SHP77 (cell line): ENCODE data around the gene SHQ1.
A peak's percentile ranks its signal among the peaks of the same experiment; 100 is the strongest.
"Not testable (repeated sequence)": the region's sequence is repeated elsewhere in the genome, so short reads cannot be mapped to it uniquely, and the experiment has no call there.

Experiments used
- DNase-seq, 2 experiments: peaks; one replicate each; lab custom pipeline; 2025; lab: John Stamatoyannopoulos, UW

SHQ1 gene

DNA sequence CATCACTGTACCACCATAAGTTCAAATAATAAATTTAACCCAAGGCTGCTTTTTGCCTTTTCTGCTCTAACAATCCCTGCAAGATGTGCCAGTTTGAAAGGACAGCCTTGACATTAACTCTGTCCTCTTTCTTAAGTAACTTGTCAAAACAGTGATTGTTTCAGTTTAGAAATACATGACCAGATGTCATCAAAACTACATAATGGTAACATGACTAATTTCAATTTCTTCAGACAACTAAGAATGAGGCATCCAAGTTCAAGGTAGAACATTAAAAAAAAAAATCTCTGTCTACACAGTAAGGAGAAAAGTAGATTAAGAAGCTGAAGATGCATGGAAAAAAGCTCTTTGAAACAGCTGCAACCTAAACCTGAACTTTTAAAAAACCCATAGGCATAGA, 47.4 kb downstream of the SHQ1 start:
- no peak for DNase-seq

DNA sequence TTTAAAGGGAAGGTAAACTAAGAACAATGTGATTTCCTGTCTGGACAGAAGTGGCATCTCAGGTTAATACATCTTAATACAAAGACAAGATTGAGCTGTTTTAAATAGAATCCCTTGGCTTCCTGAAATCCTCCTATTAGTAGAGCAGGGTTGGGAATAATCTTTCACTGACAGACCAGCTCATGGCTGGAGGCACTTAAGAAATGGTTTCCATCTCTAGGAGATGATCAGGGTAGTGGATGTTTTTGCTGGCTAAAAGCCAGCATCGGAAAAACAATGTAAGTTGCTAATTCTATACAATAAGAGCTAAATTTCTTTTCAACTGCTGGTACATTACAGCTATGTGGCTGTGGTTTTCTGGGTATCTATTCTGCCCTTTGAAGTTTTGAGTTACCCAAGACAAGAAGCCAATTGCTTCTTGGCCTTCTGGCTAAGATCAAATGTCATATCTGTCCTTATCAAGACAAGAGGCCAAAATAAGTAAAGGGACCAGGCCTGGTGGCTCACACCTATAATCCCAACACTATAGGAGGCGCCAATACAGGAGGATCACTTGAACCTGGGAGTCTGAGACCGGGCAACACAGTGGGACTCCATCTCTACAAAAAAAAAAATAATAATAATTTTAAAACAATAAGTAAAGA, 49.6 kb downstream of the SHQ1 start:
- no peak for DNase-seq

DNA sequence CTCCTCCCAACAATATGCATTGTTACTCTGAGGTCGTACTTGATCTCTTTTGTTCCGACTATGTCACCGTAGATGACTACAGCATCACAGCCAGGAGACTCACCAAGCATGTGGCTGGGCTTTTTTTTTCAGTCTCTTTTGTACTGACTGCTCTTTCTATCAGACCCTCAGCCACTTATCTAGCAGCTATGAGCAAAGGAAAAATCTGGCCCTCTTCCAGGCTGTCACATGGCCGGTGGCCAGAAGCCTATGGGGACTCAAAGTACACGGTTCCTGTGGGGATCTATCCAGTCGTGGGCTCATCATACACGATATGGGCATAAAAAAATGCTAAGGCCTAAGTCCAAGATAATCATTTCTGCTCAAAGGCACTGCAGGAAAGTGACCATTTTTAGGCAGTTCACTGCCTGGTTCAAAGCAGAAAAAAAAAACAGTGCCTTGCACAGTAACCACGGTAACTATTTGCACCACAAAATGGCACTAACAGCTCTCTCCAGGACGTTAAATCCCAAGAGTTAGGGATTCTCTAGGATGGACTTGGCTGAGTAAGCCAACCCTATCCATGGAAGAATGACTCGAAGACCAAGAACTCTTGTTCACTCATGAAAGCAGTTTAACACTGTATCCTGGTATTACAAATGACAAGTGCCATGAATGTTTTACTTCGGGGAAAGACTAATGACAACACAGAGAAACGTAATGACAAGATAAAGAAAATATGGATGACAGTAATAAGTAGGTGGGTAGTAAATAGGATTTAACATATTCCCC, 50.3 kb downstream of the SHQ1 start:
- DNase-seq: peak; percentile 78 to 85

DNA sequence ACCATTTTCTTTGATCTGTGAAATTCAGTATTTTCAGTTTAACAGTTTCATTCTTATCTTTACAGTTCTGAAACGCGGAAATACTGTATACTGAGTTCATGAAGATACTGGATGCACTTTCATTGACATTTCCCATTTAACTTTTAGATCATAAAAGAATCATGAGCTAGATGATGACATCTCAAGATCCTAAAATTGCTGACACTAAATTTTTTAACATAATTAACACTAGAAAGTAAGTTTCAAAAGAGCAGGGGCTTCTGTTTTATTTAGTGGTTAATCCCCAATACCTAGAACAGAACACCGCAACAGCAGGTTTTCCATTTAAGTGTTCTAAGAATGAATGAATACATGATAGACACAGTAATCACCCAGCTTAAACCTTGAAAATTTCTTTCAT, 54.2 kb downstream of the SHQ1 start:
- no peak for DNase-seq

DNA sequence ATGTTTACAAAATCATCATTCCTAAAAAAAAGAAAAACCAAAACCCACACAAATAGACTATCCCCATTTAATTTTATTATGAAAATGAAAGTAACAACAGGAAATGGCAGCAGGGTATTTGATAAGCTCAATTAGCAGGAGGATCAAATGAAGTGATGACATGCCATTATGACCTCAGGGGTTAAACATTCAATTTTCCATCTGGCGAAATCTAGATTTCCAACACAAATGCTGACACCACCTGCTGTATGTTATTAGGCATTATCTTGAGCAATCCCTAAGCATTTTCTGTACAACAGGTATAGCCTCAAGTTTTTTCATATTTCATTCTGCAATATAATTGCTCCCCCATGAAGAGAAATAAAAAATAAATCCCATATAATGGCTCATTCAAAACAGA, 57.1 kb downstream of the SHQ1 start:
- no peak for DNase-seq

DNA sequence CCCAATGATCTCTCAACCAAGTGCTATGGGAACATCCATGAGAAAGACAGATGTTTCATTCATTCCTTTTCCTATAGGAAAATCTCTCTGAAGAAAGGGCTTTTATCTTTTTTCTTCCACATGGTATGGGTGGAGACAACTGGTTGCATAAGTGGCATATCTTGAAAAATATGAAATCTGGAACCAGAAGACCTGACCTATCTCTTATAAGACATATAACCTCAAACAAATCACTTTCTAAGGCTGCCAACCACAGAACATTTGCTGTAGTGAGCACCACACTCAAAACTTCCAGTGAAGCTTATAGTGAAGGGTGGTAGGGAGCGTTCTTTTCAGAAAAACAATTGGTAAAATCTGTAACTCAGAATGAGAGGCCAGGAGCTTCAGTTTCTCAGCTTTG, 58.5 kb downstream of the SHQ1 start:
- DNase-seq: no peak

DNA sequence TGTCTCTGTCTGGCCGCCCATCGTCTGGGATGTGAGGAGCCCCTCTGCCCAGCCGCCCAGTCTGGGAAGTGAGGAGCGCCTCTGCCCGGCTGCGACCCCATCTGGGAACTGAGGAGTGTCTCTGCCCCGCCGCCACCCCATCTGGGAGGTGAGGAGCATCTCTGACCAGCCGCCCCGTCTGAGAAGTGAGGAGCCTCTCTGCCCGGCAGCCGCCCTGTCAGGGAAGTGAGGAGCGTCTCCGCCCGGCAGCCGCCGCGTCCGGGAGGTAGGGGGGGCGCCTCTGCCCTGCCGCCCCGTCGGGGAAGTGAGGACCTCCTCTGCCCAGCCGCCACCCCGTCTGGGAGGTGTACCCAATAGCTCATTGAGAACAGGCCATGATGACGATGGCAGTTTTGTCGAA, 60.0 kb downstream of the SHQ1 start:
- not testable (repeated sequence) for DNase-seq

DNA sequence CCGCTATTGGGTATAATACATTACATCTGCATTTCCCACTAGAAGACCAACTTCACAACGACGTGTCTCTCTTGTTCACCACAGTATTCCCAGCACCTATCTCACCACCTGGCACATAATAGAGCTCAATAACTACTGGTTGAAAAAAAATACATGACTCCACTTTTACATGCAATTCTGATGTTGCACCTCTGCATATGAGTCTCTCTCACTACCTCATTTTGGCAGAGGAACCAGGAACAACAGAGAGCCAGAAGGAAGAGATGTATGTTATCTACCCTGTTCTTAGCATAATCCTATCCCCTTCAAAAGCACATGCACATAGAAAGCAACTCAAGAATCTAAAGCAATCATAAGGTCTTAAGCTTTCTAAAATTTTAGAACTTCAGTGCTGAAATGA, 61.6 kb downstream of the SHQ1 start:
- no peak for DNase-seq

DNA sequence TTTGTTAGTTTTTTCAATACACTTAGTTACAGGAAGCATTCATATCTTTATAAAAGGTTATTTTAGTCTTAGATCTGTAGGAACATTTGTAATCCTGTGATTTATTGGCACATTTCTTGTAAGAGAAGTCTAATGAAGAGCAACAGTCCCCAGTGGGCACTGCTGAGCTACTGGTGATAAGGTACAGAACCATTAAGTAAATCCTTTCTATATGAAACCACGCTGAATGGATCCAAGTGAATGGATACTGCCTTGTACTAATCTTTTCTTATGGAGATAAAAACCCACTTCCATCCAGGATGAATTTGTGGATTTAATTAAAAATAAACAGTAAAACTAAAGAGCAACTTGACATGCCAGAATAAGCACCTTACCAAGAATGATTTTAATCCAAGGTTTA, 64.0 kb downstream of the SHQ1 start:
- no peak for DNase-seq

DNA sequence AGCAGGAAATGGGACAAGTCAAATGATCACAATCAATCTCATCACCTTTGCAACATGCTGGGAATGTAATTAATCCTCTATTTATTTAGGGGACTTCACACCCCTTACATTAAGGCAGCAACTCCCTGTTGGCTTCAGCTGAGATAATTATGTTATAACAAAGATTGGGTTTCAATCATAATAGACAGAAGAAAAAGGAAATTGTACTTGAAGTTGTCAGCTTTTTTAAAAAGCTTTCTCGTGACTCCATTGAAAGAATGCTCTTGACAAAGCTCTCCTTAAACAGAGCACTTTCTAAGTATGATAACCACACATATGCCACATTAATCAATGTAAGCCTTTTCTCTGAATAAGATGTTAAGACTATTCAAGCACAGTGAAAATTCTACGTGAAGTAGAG, 65.7 kb downstream of the SHQ1 start:
- DNase-seq: no peak

DNA sequence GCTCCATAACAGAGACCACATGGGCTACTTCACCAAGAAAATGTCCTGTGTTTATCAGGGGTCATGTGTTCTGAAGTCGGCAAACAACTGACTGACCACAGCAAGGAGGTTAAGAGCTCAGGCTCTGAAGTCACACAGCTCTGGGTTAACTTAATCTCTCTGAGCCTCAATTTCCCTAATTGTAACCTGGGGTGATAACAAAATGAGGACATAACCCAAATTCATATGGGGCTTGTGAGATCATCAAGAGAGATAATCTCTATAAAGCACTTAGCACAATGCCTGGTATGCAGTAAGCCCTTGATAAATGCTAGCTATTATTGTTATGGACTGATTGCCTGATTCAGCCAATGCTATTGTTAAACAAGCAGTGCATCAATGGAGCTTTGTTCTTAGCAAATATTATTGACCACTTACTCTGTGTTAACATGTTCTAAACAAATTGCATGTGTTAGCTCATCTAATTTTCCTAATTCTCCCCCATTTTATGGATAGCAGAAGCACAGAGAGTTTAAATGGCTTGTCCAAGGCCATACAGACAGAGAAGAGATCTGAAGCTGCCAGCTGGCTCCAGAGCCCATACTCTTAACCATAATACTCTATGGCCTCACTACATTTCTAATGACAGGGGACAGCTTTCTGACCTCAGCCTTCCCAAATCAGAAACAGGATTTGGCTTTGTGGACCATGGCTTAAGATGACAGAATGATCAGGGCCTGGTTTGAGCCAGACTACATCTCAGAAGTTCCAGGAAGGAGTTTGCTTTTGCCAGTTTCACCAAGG, 78.3 kb downstream of the SHQ1 start:
- no peak for DNase-seq

DNA sequence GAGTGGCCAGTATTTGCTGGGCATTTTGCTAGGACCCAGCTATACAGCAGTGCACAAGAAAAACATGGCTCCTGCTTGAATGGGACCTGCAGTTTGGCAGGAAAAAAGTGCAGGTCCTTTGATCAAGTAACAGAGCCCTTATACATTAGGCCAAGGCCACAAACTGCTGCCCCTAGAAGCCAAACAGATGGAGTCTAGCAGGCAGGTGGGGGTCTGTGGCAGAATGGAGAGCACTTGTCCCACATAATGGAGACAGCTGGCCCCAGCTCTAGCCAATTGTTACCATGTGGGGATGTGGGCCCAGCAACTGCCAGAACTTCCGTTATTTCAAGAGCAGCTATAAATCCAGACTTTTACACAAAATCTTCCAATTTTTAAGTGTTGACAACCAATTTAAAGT, 79.3 kb downstream of the SHQ1 start:
- no peak for DNase-seq

DNA sequence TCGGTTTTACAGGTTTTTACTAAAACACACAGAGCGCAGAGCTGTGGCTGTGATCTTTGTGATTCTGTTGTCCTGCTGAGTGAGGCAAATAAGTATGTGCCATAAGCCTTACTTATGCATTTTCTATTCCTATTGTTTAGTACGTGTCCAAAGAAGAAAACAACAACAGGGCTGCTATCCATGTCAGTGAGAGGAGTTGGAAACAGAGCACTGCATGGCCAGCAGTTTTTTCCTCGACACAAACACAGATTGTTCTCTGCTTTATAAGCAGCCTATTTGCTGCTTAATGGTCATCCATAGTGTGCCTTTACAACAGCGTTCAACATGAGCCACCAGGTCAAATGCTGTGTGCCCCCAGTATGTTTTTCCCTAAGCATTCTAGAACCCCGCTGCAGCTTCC, 79.8 kb downstream of the SHQ1 start:
- no peak for DNase-seq

DNA sequence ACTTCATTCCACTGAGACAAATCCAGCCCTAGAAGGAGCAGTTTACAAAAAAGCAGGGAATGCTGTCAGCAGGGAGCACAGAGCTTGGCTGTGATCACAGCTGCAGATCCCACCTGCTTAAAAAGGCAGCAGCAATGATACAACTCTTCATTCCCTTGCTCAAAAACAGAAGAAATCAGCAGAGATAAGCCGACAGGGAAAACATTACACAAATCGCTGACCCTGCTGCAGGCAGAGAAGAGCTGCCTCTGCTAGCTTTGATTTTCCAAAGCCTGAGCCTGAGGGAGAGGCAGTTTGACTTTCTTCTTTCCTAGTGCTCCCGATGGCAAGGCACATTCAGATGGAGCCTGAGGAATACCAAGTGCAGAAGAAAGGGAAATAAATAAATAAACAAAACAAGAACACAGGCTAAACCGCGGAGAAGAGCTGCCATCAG, 80.2 kb downstream of the SHQ1 start:
- DNase-seq: no peak

DNA sequence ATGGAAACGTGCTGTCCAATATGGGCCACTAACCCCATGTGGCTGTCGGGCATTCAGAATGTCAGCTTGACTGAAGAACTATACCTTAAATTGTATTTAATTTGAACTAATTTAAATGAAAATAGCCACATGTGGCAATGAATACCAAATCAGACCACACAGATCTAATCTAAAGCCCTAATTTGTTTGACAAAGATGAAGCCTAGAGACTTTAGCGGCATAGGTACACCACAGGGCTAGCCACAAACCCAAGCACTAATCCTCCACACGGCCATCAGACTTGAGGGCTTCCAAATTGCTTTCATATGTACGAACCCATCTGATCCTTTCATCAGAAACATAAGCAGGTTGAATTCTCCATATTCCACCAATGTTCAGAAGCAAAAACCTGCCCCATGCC, 81.4 kb downstream of the SHQ1 start:
- no peak for DNase-seq

DNA sequence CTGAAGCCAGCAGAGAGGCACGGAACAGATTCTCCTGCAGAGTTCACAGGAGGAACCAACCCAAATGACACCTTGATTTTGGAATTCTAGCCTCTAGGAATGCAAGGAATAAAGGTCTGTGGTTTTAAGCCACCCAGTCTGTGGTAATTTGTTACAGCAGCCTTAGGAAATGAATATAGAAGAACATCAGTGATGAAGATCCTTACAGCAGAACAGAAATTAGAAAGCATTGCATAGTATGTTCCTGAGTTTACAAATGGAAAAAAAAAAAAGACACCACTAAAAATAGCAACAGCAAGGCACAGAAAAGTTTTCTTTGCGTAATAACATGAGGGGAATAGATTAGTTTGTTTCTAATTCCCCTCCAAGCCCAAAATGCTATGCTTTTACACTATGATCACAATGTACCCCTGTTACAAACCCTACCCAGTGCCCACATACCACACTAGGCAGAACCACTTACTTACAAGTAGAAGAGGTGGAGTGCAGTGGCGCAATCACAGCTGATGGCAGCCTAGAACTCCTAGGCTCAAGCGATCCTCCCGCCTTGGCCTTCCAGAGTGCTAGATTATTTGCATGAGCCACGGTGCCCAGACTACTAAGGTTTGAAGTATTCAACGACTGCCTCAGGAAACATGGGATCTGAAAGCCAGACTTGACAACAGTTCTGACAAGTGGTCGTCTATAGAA, 84.3 kb downstream of the SHQ1 start:
- DNase-seq: no peak

DNA sequence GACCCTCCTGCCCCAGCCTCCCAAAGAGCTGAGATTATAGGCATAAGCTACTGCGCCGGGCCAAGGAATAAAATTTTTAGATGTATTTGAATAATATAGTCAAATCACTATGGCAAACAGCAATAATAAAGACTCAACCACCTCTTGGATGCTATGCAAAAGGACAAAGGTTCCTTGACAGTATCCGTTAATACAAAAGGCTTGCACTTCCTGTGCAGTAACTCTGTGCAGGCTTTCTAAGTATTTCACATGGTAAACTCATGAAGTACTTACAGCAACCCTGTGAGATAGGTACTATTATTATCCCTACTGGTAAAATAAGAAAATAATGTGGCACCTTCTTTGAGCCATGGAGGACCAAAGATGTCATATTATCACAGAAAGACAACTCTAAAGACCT, 86.8 kb downstream of the SHQ1 start:
- DNase-seq: no peak

DNA sequence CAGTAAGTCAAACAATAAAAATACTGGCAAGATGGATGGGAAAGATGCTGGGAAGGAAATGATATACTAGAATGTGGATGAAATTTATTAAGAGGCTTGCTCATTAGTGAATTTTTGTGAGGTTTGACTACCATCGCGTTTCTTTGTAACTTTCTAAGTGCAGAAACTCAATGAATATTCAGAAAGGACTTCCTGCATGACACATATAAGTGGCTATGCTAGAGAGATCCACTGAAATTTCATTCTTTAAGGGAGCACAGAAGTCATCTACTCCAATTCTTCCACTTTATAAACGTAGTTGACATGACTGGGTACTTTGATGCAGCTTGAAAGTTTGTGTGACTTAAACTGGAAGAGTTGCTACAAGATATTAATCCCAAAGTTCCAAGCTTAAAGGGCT, 88.0 kb downstream of the SHQ1 start:
- no peak for DNase-seq

DNA sequence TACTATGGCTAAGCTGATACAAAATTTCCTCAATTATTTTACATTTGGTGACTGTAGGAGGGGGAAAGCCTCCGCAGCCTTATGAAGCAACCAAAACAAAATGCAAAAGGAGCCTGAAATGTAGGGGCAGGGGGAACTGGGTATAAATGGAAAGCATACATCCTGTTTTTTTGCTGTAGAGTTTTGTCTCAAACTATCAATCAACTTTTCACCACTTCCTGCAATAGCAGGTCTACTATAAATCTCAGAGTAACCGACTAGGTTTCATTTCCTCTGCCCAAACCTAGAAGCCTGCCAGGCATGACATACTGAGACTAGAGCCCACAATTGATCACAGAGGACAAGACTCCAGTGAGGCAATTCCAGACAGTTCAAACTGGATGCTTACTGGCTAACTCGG, 91.3 kb downstream of the SHQ1 start:
- DNase-seq: no peak

DNA sequence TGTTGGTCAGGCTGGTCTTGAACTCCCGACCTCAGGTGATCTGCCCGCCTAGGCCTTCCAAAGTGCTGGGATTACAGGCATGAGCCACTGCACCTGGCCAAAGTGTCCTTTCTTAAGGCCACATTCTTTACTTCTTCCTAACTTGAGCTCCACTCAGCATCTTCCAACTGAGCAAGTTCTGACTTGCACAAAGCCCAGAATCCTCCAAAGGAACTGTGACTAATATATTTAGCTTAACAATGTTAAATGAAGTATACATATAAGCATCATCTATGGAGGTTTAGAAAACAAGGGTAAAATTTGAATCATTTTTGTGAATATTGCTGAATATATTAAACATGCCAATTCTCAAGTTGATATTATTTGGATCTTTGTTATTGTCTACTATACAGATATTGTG, 93.7 kb downstream of the SHQ1 start:
- no peak for DNase-seq

DNA sequence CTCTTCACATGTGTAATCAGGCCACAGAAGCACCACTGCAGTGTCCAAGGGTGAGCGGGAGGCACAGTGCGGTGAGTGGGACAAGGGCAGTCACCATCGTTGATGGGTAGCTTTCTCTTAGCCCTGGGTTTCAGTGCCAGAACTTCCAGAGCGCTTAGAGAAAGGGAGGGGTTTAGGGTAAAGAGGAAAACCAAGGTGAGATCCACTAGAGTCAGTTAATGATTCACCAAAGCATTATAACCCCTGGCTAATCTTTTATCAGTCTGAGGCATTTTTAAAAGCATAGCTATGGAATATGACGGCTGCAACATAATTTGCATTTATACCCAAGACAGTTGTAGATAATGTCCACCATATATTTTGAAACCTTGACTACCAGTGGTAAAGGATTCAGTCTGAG, 94.8 kb downstream of the SHQ1 start:
- DNase-seq: no peak

DNA sequence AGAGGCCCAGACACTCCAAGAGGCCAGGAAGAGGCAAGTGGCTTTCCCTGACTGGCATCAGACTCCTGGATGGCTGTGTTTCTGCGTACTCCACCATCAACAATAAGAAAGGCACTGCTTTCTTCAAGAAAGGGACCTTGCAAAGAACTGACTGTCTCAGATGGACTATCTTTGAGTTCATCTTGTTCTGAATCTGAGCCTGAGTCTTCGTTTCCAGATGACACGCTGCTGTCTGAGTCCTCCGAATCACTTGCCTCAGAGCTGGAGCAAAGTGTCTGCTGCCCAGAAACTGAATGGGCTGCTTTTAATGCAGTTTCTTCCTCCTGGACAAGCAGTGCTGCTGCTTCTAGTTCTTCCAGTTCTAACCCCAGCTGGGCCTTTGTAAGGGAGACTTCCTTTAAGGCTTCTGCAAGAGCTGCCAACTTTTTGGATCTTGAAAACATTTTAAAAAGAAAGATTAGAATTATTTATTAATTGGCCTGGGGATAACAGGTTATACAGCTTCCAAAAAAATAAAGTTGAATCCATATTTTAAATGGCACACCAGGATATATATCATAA, 97.8 kb downstream of the SHQ1 start:
- no peak for DNase-seq
